Measurements from ENCODE around the gene SIGLEC8. TPM values are rescaled to one million over a fixed set of nuclear protein-coding genes. Genes with fewer than 3 reads are reported as not detected.
"Not testable (repeated sequence)": the region's sequence is repeated elsewhere in the genome, so short reads cannot be mapped to it uniquely, and the experiment has no call there.

Gene SIGLEC8
- polyA plus RNA-seq, 3 donors, result 0.04 to 0.08 TPM; not detected in 1

DNA sequence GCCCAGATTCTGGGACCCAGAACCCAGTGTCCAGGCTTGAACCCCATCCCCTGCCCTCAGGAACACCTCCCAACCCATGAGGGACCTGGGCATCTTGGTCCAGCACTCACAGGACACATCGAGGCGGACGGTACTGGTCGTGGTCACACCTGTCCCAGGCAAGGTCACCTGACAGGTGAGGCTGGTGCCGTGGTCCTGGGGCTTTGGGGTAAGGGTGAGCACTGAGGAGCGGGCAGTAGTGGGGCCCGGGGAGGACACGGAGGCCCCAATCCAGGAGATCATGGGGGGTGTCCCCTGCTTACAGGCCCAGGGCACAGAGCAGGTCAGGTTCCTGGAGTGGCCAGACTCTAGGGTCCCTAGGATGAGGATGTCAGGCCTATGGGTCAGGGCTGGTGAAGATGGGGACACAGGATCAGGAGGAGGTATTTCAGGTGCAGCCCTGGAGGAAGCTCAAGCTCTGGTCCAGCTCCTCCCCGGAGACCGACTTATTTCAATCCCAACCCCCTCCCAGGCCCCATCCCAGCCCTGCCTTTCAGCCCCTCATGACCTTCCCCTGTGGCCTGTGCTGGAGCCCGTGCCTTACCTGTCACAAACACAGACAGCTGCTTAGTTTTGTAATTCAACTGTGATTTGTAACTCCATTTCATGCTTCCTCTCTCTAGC, 772 bp downstream of the SIGLEC8 start:
- H3K27ac ChIP-seq (ENCODE audit: low read depth, low read length), result no peak overlapping the region
- 71 to 82% (median 82%) methylated on average over 11 of the region's 11 CpGs for WGBS, 3 donors

- no peak overlapping the region for H3K27ac ChIP-seq (ENCODE audit: low read depth, low read length)
- 63 to 72% (median 68%) methylated on average over 11 of the region's 11 CpGs for WGBS, 3 donors
Measured at GRCh38 chr19:51456541-51457290, 1.5 kb downstream of the SIGLEC8 start.

- no peak overlapping the region for H3K27ac ChIP-seq (ENCODE audit: low read depth, low read length)
- 74 to 85% (median 81%) methylated on average over 5 of the region's 5 CpGs for WGBS, 3 donors
Measured at GRCh38 chr19:51450730-51451307, 7.4 kb downstream of the SIGLEC8 start.

GRCh38 chr19:51448411-51449016, 9.7 kb downstream of the SIGLEC8 start:
- WGBS, 3 donors, result 34 to 56% (median 34%) methylated on average over 13 of the region's 13 CpGs
- H3K27ac ChIP-seq (ENCODE audit: low read depth, low read length), result no peak overlapping the region

- no peak overlapping the region for H3K27ac ChIP-seq (ENCODE audit: low read depth, low read length)
- 78 to 87% (median 84%) methylated on average over 7 of the region's 7 CpGs for WGBS, 3 donors
Measured at GRCh38 chr19:51448011-51448410, 10.2 kb downstream of the SIGLEC8 start.

DNA sequence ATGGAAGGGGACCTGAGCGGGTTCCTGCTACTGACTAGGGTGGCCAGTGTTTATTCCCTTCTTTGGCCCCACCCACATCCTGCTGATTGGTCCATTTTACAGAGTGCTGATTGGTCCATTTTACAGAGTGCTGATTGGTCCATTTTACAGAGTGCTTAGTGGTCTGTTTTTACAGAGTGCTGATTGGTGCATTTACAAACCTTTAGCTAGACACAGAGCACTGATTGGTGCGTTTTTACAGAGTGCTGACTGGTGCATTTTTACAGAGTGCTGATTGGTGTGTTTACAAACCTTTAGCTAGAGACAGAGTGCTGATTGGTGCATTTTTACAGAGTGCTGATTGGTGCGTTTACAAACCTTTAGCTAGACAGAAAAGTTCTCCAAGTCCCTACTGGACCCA, 10.7 kb downstream of the SIGLEC8 start:
- WGBS, 3 donors, result 74 to 89% (median 76%) methylated on average over 3 of the region's 3 CpGs
- H3K27ac ChIP-seq (ENCODE audit: low read depth, low read length), result not testable (repeated sequence)

GRCh38 chr19:51441410-51442390, 16.6 kb downstream of the SIGLEC8 start:
- WGBS, 3 donors, result 42 to 56% (median 44%) methylated on average over 31 of the region's 31 CpGs
- H3K27ac ChIP-seq (ENCODE audit: low read depth, low read length), result no peak overlapping the region

DNA sequence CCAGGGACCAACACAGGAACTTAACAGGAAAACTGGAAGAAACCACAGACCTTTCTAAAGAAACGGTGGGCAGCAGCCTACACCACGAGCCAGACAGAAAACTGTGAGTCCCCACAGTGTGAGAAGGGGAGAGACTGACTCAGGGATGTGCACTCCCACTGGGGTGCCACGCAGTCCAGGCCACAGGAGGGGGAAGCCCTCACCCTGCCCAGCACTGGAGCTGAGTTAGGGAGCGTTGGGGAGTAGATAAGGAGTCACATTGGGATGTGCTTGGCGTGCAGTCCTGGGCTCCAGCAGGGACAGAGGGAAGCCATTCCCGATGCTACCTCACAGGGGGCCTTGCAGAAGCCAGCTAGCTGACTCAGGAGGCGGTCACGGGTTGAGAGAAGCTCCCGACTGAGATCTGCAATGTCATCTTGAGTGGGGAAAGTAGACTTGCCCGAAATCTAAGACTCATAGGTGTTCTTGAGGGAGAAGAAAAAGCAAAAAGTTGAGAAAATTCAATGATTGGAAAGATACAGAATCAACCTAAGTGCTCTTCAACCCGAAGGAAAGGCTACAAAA, 17.3 kb downstream of the SIGLEC8 start:
- H3K27ac ChIP-seq (ENCODE audit: low read depth, low read length), result no peak overlapping the region
- WGBS, 3 donors, result 22 to 34% (median 30%) methylated on average over 11 of the region's 11 CpGs

DNA sequence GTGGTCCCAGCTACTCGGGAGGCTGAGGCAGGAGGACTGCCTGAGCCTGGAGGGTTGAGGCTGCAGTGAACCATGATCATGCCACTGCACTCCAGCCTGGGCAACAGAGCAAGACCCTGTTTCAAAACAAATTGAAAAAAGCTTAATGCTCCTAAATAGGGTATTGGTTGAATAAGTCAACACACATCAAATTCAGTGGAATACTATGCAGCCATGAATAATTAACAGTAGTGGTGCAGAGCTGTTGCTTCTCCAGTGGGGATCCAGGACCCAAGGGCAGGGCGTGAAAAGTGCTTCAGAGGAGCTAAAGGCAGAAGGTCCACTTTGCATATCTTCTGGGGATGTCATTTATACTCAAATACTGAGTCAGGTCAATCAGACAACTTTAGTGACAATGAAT, 18.2 kb downstream of the SIGLEC8 start:
- no peak overlapping the region for H3K27ac ChIP-seq (ENCODE audit: low read depth, low read length)
- 68 to 80% (median 70%) methylated on average over 2 of the region's 2 CpGs for WGBS, 3 donors

- WGBS, 3 donors, result 38 to 57% (median 54%) methylated on average over 5 of the region's 5 CpGs
- H3K27ac ChIP-seq (ENCODE audit: low read depth, low read length), result no peak overlapping the region
Measured at GRCh38 chr19:51439021-51439465, 19.2 kb downstream of the SIGLEC8 start.

DNA sequence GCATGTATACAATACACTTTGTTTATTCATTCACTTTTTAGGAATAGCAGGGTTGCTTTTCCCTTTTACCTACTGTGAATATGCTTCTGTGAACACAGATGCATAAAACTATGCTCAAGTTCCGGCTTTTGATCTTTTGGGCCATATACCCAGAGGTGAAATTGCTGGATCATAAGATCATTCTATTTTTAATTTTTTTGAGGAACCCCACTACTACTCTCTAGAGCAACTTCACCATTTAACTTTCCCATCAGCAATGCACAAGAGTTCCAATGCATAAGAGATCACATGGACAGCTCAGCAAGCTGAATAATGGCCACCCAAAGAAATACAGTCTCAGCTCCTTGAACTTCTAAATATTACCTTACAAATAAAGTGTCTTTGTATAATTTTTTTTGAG, 23.8 kb downstream of the SIGLEC8 start:
- 77 to 82% (median 80%) methylated on average over 1 of the region's 1 CpG for WGBS, 3 donors
- H3K27ac ChIP-seq (ENCODE audit: low read depth, low read length), result no peak overlapping the region

DNA sequence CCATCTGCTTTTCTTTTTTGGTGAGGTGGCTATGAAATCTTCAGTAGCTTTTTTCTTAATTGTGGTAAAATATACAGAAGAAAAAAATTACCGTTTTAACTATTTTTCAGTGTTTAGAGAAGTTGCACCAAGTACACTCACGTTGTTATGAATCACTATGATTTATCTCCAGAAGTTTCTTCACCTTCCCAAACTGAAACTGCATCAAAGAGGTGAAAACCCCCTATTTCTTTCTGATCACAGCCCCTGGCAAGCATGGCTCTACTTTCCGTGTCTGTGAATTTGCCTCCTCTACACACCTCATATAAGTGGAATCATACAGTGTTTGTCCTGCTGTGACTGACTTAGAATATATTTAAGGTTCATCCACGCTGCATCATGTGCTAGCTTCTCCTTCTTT, 25.2 kb downstream of the SIGLEC8 start:
- 40 to 58% (median 42%) methylated on average over 4 of the region's 4 CpGs for WGBS, 3 donors
- no peak overlapping the region for H3K27ac ChIP-seq (ENCODE audit: low read depth, low read length)

- 34 to 53% (median 42%) methylated on average over 3 of the region's 3 CpGs for WGBS, 3 donors
- H3K27ac ChIP-seq (ENCODE audit: low read depth, low read length), result no peak overlapping the region
Measured at GRCh38 chr19:51431124-51431523, 27.1 kb downstream of the SIGLEC8 start.

DNA sequence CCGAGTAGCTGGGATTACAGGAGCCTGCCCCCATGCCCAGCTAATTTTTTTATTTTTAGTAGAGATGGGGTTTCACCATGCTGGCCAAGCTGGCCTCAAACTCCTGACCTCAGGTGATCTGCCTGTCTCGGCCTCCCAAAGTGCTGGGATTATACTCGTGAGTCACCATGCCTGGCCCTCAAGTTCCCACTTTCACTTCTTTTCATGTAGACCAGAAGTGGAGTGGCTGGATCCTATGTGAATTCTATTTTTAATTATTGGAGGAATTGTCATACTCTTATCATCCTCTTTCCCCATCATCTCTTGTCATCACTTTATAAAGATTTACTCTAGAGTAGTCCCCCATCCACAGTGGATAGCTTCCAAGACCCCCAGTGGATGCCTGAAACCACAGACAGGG, 28.0 kb downstream of the SIGLEC8 start:
- 34 to 63% (median 54%) methylated on average over 3 of the region's 3 CpGs for whole genome bisulfite sequencing, 3 donors

DNA sequence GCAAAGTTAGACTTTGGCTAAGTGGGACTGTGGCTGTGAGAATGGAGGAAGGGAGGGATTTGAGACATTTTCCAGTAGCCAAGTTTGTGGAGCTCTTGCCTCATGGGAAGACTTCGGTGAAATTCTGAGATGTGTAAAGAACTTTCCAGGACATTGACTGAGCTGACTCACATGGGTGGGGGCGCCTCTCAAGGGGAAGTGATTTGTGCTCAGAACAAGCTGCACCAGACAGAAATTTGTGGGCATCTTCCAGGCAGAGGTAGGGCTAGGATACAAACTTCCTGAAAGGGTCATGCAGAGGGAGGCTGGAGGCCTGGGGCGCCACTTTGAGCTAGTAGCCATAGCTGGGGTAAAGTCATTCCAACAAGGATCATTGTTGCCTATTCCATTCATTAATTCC, 31.1 kb downstream of the SIGLEC8 start:
- WGBS, 3 donors, result 49 to 55% (median 54%) methylated on average over 3 of the region's 3 CpGs
- no peak overlapping the region for H3K27ac ChIP-seq (ENCODE audit: low read depth, low read length)

More for the DNA sequence above, 28.0 kb downstream of the SIGLEC8 start:
- H3K27ac ChIP-seq (ENCODE audit: low read depth, low read length), result no peak overlapping the region

- no peak overlapping the region for H3K27ac ChIP-seq (ENCODE audit: low read depth, low read length)
- 0 to 13% (median 9%) methylated on average over 17 to 19 of the region's 19 CpGs for WGBS, 3 donors
Measured at GRCh38 chr19:51422053-51422448, 36.2 kb downstream of the SIGLEC8 start.

- no peak overlapping the region for H3K27ac ChIP-seq (ENCODE audit: low read depth, low read length)
- 4 to 13% (median 11%) methylated on average over 35 to 39 of the region's 39 CpGs for WGBS, 3 donors
Measured at GRCh38 chr19:51421229-51422052, 36.8 kb downstream of the SIGLEC8 start.

All from adipose tissue (tissue), 3 donors.